HG03457 (cell line): ENCODE data around the gene FZD7.

Source experiments
- ATAC-seq: cut with Tn5 transposase; IDR thresholded peaks from one replicate; pipeline ENCODE4 v1.9.1; 2021; ENCODE audit warnings: moderate number of reproducible peaks; ENCODE audit not compliant: unreplicated experiment

The FZD7 gene

DNA sequence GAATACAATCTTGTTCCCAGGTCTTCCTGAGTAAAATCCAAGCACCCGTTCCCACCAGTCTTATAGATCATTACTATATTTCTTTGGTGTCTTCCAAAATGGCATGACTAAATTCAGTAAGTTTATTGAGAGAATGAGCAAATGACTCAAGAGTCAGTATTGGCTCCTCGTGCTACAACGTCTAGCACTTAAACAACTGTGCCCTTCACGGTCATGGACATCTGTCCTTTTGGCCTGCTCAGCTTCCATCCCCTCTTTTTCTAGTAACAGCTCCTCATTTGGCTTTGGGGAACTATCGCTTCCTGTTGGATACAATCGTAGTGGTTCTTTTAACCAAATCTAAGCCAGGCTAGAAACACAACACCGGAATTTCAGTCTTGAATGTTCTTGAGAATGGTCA lies 24.1 kb upstream of the FZD7 start:
- no peak for ATAC-seq

DNA sequence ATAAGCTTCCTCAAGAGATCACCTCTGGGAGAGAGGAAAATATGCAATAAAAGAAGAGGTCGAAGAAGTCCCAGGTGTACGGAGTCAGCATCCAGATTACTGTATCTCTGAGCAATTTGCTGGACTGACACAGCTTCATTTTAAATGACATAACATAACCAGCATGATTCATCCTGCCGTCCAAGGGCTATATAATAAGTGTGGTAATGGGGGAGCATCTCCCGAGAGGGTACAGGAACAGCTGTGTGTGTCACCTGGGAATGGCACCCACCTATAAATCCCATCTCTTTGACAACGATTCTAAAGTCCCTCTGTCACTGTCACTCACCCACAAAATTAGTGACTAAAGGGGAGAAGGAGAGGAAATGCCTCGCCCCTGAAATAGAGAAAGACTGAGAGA lies 19.3 kb upstream of the FZD7 start:
- ATAC-seq, result no peak

DNA sequence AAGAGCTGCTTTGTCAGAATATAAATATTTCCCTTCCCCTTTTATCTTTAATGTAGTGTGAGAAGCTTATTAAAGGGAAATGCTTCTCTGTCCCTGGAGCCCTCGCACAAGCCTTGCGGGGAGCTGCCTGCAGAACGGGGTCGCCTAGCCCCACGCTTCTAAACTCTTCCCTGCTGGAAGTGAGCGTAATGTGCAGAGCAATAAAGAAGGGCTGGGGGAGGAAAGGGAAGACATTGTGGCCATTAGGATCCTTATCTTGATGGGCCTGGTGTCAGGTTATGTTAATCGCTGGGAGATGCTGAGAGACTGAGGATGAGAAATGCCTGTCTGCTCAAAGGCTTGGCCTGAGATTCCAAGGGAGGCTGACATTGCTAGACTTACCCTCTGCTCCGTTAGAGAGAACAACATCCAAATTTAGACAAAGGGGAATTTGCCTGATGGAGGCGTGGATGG lies 18.9 kb upstream of the FZD7 start:
- ATAC-seq, result no peak

DNA sequence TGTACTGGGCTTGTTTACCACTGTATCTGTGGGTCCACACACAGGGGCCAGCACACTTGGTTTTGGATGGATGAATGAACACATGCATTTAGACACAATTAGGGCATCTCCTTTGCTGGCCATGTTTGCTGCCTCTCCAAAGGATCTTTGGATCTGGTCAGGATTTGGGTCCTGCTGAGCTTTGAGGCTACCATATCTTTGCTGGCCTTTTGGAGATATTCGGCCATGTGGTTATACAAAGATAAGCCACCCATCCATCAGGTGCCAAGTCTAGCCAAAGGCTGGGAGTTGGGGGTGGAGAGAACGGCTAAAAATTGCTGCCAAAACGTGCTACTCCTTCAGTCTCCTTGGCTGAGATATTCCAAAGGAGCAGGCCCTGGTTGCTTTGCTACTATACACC lies 18.2 kb upstream of the FZD7 start:
- ATAC-seq, result no peak

DNA sequence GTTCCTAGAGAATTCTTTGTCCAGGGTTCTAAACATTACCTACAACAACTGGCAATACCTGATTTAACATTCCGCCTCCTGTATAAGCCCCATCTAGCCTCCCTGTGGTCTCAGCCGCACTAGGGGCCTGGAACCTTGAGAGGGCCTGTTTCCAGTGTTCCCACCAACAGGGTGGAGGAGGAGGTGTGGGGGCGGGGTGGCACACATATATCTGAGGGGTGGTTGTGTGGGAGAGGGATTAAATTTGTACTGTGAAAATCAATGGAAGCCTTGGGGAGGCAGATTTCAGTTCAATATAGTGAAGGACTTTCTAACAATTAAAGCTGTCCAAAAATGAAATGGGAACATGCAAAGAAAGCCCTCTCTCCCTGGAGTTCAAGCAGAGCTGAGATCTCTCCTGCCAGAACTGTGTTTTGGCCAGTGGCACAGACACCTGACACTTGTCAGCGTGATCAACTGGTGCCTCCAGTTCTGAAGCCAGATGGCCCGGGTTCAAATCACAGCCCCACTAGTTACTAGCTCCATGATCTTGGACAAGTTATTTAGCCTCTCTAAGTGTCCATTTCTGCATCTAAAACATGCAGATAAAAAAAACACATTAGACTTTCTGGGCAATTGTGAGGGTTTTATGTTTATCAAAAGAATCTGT lies 17.0 kb upstream of the FZD7 start:
- no peak for ATAC-seq

DNA sequence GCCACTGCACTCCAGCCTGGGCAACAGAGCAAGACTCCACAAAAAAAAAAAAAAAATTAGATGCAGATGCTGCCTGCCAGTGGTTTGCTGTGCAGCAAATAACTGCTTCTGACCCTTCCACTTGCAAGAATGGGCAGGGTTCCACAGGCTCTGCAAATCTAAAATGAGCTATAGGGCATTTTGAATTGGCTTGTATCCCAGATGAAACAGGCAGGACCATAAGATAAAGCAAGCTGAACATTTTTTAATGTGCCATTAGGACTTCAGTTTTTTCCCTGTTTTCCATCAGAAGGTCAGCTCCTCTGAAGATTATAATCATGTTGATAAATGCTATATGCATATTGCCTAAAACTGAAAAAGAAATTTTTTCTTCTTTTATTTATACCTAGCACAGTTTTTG lies 15.7 kb upstream of the FZD7 start:
- no peak for ATAC-seq

DNA sequence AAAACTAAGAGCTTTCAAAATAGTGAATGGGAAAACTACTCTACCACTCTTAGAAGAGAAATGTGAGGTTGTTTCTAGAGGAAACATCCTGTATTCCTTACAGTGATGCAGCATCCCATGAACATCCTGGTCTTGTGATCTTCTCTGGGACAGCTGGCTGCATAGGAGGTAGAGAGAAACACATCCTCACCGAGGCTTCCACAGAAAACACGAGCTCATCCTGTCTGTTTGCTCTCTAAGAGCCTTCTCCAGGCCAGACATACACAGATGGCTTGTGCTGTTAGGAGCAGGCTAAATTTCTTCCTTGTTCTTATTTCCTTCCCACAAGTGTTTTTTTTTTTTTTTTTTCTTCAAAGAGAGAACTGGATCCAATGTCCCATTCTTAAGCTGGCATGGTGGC lies 14.7 kb upstream of the FZD7 start:
- no peak for ATAC-seq

DNA sequence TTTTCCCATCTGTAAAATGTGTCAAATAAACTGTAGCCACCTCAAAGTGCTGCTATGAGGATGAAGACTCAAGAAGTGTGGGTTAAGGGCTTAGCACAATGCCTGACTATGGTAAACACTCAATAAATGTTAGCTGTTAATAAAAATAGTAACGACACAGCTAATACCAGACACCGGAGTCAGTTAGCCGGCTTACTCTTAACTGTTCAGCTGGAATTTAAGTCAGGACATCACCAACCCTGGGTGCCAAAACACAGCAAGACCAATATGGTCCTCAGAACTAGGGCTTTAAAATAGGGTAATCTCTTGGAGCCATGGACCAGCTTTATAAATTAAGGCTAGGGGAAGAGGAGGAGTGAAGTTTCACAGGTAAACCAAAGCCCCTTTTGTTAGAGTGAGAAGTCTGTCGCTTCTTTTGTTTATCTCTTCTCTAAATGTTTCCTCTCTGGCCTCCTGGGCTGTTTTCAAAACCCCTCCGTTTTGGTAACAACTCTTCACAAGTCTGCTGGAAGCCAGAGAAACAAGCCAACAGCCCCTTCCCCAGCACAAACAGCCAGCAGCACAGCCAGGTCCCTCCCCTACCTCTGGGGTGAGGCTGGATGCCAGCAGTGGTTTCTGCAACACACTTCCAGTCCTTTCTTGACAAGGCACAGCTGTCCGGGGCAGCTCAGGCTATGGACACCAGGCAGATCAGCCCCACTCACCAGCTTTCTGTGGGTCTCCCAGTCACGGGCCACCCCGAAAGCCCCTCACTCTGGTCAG lies 13.8 kb upstream of the FZD7 start:
- no peak for ATAC-seq

DNA sequence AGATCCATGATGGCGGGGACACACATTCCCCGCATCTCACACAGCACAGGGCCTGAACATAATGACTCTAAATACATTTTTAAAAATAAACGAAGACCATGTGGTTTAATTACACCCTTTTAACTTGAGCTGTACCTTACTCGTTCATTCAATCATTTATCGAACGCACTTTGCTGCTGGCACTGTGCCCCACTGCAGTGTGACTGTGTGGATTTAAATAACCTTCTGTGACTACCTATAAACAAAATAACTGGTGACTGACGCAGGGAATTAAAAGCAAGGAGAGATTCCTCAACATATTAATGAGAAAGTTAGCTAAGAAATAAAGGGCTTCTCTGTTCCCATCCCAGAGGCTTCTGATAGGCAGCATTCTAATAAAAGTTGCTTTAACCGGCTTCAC lies 10.9 kb upstream of the FZD7 start:
- no peak for ATAC-seq

DNA sequence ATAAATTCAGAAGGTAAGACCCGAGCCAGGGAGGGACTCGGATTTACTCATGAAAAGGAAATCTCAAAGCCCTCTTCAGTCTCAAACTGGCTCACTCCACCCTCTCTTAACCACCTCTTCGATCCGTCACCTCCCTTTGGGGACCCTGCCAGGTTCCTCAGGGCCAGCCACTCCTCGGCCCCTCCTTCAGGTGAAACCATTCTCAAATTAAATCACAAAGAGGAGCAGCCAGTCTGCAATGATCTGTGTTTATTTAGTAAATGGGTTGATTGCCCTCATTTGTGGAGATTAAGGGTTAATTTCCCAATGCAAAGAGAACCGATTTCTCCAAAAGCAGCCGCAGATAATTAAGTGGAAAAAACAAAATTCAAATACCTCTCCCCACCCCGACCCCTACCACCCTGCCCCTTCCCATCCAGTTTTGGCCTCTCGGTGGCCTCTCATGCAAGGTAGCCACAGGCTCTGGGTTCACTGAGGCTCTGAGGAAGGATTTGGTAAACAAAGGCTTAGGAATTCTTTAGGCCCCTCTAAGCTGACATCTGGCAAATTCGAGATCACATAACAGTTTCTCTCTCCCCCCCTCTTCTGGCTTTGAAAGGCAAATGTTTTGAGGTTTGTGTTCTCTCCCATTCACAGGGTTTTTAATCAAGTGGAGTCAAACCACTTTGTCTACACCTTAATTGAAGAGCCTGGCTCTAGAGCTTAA lies 10.3 kb upstream of the FZD7 start:
- no peak for ATAC-seq

DNA sequence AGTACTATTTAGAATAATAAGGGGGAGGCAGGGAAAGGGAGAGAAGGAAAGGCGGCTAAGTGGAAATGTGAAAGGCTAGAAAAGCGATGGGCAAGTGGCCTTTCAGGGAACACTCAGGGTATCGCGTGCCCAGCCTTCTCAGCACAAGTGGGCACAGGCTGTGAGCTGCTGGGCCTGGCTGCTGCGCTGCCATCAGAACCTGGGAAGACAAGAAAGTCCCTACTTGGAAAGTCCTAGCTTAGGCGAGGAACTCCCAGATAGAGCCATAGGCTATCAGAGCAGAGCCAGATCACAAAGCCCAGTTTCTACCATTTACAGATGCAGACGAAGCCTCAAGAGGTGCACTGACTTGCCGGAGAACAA lies 9.8 kb upstream of the FZD7 start:
- no peak for ATAC-seq

DNA sequence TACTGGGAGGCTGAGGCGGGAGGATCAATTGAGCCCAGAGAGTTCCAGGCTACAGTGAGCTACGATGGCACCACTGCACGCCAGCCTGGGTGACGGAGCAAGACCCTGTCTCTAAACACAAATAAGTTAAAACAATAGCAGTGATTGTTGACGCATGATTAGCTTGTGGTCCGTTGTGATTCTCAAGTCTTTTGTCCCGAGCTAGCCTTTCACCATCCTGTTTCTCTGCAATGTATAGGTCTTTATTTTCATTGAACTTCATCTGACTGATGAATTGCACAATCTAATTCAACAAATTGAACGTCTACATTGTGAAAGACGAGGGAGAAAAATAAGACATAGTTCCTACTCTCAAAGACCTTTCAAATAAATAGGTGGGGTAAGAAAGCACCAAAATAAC lies 8.8 kb upstream of the FZD7 start:
- ATAC-seq, result no peak

DNA sequence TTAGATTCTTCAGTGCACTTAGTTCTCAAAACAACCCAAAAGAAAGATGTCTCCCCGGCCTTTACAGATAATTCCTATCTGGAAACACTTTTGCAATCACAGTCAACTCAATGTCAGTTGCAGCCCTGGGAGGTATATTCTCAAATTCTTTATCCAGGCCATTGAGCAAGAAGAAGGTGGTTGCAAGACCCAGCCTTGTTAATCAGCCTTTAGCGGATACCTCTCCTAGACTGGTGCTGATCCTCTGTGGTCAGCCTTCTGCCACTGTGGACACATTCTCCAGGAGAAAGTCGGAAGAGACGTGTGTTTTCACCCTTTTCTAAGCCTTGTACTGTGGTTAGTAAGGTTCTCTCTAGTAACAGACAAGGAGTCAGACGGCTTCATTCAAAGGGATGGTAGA lies 7.8 kb upstream of the FZD7 start:
- no peak for ATAC-seq

DNA sequence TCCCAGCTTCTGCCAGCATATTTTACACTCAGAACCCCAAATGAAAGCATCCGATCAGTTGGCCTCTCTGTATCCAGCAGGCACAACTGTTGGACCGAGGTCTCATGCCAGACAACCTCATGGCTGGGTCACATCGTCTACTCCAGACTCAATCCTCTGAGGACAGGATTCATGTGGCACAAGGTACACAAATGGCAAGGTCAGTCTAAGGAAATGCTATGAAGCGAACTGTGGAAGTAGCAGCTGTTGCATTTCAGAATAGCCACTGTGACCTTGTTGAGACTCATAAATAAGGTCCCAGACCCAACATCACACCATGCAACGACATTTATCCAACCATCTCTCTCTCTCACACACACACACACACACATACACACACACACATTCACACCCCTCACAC lies 7.1 kb upstream of the FZD7 start:
- no peak for ATAC-seq

DNA sequence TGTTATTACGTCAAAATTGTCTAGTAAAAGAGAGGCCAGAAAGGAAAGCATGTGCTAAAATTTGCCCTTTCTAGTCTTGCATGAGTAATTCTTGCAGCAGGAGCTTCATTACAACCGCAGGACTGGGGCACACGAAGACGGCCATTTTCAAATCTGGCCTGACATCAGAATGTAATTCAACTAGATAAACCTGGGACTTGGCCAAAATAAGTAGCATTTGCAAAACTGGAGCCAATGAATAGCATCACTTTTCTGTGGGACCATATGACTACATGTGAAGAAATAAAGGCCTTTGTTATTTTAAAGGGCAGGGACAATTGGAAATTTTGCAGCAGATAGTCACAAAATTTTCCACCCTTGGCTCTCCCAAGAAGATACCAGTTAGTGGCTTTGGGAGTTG lies 3.0 kb upstream of the FZD7 start:
- ATAC-seq, result no peak

DNA sequence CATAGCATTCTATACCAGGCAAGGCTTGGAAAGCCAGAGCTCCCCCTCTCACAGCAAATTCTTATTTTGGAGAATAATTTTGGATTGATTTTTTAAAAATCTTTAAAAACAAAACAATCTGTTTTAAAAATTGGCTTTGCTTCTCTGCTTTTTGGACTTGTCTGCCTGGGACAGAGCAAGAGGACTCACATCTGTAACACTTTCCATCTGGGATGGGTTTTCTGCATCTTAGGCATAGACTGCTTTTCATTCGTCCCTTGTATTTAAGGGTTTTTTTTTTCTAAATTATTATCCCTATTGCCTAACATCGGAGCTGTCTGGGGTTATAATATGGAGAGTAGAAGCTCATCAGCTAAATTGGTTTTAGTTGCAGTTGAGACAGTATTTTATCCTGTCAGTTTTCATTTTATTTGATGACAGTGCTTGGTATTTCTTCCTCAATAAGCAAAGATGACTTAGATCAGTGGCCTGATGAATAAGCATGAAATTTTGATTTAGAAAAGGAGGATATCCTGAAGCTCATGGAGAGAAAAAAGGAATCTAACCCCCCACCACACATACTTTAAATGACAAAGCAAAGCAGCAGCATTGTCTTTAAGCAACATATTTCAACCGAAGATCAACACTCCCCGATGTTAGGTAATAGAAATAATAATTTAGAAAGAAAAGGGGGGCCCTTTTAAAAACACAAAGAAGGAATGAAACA lies 2.3 kb upstream of the FZD7 start:
- ATAC-seq, result no peak

DNA sequence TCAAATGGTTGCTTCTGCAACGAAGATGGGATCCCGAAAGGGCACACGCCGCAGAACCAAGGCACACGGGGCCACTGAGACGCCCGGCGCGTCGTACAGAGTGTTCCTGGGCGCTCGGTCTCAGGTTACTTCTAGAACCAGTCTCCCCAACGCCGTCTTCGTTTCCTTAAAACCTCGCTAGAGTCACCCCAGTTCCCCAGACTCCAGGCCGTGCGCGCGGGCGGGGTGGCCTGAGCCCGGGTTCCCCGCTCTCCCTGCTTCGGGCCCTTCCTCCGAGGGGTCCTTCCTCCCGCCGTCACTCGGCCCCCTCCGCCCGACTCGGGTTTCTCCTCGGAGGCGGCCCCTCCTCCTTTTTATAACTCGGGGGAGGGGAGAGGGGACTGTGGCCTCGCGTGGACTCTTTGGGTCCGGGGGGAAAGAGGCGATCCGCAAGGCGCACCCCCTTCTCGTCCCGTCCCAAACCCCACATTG lies 774 bp upstream of the FZD7 start:
- ATAC-seq, result no peak

DNA sequence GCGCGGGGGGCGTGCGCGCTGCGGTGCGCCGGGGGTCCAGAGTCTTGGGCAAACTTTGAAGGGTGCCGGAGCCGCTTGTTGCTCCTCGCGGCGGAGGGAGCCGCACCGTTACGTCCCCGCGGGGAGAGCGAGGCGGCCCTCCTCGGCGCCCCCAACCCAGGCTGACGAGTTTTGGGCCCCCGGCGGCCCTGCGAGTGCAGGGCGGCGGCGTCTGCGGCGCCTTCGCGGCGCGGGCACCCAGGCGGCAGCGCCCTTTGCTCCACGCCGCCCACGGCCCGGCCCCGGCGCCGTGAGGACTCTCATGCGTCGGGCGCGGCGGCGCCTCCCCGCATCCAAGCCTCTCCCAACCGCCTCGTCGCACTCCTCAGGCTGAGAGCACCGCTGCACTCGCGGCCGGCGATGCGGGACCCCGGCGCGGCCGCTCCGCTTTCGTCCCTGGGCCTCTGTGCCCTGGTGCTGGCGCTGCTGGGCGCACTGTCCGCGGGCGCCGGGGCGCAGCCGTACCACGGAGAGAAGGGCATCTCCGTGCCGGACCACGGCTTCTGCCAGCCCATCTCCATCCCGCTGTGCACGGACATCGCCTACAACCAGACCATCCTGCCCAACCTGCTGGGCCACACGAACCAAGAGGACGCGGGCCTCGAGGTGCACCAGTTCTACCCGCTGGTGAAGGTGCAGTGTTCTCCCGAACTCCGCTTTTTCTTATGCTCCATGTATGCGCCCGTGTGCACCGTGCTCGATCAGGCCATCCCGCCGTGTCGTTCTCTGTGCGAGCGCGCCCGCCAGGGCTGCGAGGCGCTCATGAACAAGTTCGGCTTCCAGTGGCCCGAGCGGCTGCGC lies 814 bp downstream of the FZD7 start:
- ATAC-seq, result no peak

DNA sequence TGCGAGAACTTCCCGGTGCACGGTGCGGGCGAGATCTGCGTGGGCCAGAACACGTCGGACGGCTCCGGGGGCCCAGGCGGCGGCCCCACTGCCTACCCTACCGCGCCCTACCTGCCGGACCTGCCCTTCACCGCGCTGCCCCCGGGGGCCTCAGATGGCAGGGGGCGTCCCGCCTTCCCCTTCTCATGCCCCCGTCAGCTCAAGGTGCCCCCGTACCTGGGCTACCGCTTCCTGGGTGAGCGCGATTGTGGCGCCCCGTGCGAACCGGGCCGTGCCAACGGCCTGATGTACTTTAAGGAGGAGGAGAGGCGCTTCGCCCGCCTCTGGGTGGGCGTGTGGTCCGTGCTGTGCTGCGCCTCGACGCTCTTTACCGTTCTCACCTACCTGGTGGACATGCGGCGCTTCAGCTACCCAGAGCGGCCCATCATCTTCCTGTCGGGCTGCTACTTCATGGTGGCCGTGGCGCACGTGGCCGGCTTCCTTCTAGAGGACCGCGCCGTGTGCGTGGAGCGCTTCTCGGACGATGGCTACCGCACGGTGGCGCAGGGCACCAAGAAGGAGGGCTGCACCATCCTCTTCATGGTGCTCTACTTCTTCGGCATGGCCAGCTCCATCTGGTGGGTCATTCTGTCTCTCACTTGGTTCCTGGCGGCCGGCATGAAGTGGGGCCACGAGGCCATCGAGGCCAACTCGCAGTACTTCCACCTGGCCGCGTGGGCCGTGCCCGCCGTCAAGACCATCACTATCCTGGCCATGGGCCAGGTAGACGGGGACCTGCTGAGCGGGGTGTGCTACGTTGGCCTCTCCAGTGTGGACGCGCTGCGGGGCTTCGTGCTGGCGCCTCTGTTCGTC lies 1.7 kb downstream of the FZD7 start:
- no peak for ATAC-seq

DNA sequence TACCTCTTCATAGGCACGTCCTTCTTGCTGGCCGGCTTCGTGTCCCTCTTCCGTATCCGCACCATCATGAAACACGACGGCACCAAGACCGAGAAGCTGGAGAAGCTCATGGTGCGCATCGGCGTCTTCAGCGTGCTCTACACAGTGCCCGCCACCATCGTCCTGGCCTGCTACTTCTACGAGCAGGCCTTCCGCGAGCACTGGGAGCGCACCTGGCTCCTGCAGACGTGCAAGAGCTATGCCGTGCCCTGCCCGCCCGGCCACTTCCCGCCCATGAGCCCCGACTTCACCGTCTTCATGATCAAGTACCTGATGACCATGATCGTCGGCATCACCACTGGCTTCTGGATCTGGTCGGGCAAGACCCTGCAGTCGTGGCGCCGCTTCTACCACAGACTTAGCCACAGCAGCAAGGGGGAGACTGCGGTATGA lies 2.3 kb downstream of the FZD7 start:
- no peak for ATAC-seq
